GM21619 (cell line): Measurements from ENCODE around the gene FPGS.
"Not testable (repeated sequence)": the region's sequence is repeated elsewhere in the genome, so short reads cannot be mapped to it uniquely, and the experiment has no call there.

ENCODE experiments used
- ATAC-seq: cut with Tn5 transposase; IDR thresholded peaks from one replicate; pipeline ENCODE4 v1.9.1; 2021; ENCODE audit not compliant: unreplicated experiment

The FPGS gene

DNA sequence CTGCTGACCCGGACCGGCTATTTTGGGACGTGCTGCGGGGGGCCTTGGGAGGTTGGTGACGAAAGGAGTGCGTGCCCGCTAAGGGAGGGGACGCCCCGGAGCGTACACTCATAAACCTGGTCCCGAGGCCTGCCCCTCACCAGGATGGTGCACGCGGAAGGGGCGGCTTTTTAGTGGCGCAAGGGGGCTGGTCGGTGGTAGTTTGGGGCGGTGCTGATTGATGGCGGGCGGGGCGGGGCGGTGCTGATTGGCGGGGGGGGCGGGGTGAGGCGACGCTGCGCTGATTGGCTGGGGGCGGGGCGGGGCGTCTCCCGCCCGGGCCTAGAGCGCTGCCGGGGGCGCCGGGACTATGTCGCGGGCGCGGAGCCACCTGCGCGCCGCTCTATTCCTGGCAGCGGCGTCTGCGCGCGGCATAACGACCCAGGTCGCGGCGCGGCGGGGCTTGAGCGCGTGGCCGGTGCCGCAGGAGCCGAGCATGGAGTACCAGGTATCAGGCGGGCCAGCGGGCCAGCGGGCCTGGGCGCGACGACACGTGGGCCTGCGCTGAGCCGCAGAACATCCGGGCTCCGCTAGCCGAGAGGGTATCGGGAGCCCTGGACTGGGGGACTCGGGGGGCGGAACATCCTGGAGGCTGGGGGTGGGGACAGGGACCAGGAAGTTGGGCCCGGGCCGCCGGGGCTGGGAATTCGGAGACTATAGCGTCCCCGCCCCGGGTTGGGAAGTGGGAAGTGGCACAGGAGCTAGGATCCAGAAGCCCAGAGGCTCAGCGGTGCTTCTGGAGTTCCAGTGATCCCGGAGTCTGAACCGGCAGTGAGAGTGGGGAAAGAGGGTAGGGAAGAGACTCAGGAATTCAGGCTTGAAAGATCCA lies at the start of gene FPGS:
TSS of gene FPGS (plus strand) at position 307 of the 868 bp plus-strand sequence. CDS start at position 350, 43 bp downstream.
- peak; percentile 69 for ATAC-seq

- no peak for ATAC-seq
Observed at GRCh38 chr9:127753148-127753547, 49.5 kb upstream of the FPGS start.

DNA sequence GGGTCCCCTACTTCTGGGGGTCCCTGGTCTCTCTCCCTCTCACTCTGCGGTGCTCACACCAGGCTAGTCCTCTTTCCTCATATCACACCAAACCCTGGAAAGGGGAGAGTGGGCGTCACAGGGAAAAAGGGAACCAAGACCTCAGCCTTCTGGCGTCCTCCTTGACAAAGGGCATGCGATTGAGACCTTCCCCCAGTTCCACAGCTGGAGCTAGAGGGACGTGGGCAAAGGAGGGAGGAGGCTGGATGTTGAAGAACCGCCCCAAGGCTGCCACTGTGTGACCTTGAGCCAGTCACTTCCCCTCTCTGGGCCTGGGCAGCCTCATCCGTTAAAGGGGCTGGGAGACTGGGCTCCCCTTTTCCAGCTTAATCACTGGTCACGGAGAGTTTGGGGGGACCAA lies 49.1 kb upstream of the FPGS start:
- ATAC-seq = no peak

- no peak for ATAC-seq
Observed at GRCh38 chr9:127754099-127755060, 48.3 kb upstream of the FPGS start.

GRCh38 chr9:127755061-127756060 lies 47.3 kb upstream of the FPGS start:
- no peak for ATAC-seq

DNA sequence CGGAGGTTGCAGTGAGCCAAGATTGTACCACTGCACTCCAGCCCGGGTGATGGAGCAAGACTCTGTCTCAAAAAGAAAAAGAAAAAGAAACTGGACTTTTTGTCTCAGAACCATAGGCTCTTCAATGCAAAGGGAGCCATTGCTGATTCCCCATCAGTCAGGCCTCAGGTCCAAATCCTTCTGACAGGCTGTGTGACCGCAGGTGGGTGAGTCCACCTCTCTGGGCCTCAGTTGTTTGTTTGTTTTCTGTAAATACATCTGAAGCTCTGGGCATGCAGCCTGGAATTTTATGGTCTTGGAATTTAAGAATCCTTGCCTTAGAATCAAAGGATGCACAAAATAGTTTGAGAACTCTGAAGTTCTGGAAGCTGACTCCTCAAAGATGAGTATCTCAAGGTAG lies 46.4 kb upstream of the FPGS start:
- ATAC-seq = no peak

DNA sequence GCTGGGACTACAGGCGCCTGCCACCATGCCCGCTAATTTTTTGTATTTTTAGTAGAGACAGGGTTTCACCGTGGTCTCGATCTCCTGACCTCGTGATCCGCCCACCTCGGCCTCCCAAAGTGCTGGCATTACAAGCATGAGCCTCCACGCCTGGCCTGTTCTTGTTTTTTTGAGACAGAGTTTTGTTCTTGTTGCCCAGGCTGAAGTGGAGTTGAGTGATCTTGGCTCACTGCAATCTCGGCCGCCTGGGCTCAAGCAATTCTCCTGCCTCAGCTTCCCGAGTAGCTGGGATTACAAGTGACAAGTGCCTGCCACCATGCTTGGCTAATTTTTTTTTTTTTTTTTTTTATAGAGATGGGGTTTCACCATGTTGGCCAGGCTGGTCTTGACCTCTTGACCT lies 45.9 kb upstream of the FPGS start:
- not testable (repeated sequence) for ATAC-seq

DNA sequence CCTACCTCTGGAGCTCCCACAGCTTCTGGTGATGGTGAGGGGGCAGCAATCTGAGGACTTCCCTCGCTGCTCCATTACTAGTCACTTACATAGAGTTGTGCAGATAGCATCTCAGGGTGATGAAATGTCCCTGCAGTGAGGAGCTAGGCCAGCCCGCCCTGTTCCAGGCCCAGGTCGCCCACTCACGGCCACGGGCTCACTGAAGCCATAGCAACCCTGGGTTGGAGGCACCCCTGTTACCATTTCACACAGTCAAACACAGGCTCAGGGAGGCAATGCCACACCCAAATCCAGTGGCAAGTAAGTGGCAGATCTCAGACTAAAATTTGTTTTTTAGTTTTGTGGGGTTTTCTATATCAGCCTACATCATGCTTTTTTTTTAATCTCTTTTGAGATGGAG lies 43.8 kb upstream of the FPGS start:
- no peak for ATAC-seq

DNA sequence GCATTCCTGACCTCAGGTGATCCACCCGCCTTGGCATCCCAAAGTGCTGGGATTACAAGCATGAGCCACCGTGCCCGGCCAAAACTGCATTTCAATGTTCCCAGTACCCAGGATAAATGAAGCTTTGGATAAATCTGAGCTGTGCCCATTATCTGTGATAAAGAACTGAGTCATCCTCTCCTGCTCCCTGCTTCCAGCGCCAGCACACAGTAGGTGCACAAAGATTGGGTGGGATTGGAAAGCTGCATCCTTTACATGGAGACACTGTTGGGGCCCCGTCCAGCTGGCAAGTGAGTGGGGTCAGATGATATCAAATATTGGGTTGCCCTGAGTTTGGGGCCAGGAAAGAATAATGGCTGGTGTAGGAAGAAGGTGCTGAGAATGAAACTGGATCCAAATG lies 41.6 kb upstream of the FPGS start:
- no peak for ATAC-seq

DNA sequence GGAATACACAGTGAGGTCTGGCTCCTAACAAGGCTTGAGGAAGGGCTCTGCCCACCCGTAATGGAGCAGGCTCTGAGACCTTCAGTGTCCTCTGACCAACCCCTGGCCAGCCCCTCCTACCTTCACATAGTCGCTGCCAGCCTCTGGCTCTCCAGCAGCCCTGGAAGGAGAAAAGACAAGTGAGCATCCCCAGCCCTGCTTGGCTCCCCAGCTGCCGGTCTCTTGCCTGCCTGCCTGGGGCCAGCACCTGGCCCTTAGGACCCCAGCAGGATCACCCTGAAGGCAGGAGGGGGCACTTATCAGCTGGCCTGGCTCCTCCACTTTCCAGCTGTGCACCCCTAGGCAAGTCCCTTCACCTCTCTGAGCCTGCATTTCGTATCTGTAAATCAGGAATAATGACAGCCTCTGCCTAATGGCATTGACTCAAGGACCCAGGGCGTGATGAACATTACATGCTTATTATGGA lies 41.2 kb upstream of the FPGS start:
- ATAC-seq = no peak

DNA sequence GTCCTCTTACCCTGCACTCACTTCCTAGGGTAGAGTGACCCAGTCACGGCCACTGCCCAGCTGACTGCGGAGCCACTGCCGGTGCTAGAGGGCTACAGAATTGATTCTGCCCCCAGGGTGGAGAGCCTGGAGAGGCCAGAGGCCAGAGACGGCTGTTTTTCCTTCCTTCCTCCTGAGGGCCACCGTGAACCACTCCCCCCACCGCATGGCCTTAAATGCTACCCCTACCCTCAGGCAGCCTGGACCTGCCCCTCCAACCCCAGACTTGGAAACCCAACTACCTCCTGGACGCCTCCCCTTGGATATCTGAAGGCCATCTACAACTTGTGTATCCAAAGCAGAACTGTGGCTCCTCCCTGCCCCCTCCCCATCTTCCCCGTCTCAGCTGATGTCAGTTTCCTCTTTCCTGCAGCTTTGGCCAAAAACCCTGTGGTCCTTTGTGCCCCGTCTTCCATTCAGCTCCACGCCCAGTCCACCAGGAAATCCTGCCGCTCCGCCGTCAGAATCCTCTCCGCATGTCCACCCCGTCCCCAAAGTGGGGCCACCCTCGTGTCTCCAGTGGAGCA lies 40.5 kb upstream of the FPGS start:
- no peak for ATAC-seq

DNA sequence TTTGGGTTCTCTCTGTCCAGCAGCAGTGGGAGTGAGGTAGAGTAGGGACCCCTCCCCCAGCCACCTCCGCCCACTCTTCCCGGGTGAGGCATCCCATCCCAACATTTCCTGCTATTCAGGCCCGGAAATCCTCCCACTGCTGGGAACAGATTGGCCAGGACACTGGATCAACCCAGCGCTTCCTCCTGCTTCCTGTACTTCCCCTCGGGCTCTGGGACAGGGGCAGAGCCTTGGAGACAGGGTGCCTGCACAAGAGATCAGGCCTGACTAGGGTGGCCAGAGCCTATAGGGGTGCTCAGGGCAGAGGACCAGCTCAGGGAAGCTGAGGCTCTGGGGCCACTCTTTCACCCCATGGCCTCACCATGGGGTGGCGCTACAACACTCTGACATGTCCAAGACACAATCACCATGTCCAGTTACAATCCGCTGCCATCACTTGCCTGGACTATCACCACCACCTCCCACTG lies 38.7 kb upstream of the FPGS start:
- ATAC-seq = no peak

GRCh38 chr9:127765418-127765817 lies 37.3 kb upstream of the FPGS start:
- ATAC-seq = no peak

DNA sequence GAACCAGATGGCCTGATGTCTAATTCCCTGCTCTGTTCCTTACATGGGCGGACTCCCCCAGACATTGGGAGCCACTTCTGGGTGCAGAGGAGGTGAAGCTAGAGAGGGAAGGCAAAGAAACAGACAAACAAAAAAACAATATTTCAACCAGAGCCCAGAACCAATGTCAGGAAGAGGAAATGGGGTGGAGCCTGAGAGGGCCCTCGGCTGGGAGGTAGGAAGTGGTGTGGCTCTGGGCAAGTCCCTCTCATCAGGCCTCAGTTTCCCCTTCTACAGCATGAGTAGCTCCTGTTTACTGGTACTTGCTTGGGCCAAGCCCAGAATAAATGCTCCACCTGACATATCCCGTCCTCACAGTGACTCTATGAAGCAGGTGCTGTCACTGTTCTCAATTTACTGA lies 35.3 kb upstream of the FPGS start:
- no peak for ATAC-seq

DNA sequence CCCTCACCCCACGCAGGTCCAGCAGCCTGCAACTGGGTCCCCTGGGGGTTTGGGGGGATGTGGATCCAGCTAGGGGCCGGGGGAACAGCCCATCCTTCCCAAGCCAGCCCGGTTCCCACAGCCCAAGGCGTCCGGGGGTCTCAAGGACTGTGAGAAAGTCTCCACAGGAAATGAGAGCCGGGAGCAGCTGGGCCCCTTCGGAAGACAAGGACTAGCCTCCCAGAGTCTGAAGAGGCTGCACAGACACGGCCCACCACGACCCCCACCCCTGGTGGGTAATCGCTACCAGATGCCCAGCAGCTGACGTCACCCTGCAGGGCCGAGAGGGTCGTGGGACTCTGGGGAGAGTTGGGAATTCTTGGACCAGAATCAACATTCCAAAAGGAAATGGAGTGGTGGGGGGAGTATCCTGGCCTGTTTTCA lies 34.8 kb upstream of the FPGS start:
- no peak for ATAC-seq

- no peak for ATAC-seq
Observed at GRCh38 chr9:127768698-127769097, 34.0 kb upstream of the FPGS start.

DNA sequence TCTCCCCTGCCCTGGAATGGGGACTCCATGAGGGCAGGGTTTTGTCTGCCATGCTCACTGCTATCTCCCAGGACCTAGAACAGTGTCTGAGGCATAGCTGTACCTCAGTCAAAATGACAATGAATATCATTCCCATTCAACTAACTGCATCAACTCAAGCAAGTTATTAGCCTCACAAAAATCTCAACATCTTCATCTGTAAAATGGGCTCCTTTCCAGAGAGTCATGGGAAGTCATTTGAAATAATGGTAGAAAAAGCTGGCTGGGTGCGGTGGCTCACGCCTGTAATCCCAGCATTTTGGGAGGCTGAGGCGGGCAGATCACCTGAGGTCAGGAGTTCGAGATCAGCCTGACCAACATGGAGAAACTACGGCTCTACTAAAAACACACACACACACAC lies 33.6 kb upstream of the FPGS start:
- no peak for ATAC-seq

GRCh38 chr9:127769929-127770582 lies 32.6 kb upstream of the FPGS start:
- no peak for ATAC-seq

- ATAC-seq = no peak
Observed at GRCh38 chr9:127770583-127770904, 32.1 kb upstream of the FPGS start.
